HG02981 (cell line): ENCODE results near the gene TUBA1A.
"Not testable (repeated sequence)": the region's sequence is repeated elsewhere in the genome, so short reads cannot be mapped to it uniquely, and the experiment has no call there.

Source experiments
- ATAC-seq: cut with Tn5 transposase; IDR thresholded peaks from one replicate; pipeline ENCODE4 v1.9.1; 2021; ENCODE audit warnings: mild to moderate bottlenecking, moderate library complexity; ENCODE audit not compliant: unreplicated experiment

Gene TUBA1A

GRCh38 chr12:49188916-49189367 lies at the start of gene TUBA1A:
Gene TUBA1A (minus strand): TSS chr12:49189080. CDS start chr12:49188979, 101 bp downstream.
- peak; percentile 93 for ATAC-seq

GRCh38 chr12:49236423-49236822 lies 47.5 kb upstream of the TUBA1A start:
- ATAC-seq, result no peak

GRCh38 chr12:49233842-49234526 lies 45.1 kb upstream of the TUBA1A start:
- ATAC-seq, result no peak

- ATAC-seq, result no peak
Observed at GRCh38 chr12:49232940-49233841, 44.3 kb upstream of the TUBA1A start.

GRCh38 chr12:49231878-49232655 lies 43.2 kb upstream of the TUBA1A start:
- no peak for ATAC-seq

GRCh38 chr12:49230805-49231194 lies 41.9 kb upstream of the TUBA1A start:
- no peak for ATAC-seq

- ATAC-seq, result no peak
Observed at GRCh38 chr12:49230176-49230804, 41.4 kb upstream of the TUBA1A start.

- ATAC-seq, result no peak
Observed at GRCh38 chr12:49228653-49229052, 39.8 kb upstream of the TUBA1A start.

- no peak for ATAC-seq
Observed at GRCh38 chr12:49227713-49228112, 38.8 kb upstream of the TUBA1A start.

- no peak for ATAC-seq
Observed at GRCh38 chr12:49225576-49226166, 36.8 kb upstream of the TUBA1A start.

GRCh38 chr12:49223590-49224369 lies 34.9 kb upstream of the TUBA1A start:
- no peak for ATAC-seq

GRCh38 chr12:49223122-49223521 lies 34.2 kb upstream of the TUBA1A start:
- ATAC-seq, result no peak

GRCh38 chr12:49220972-49221371 lies 32.1 kb upstream of the TUBA1A start:
- ATAC-seq, result no peak

GRCh38 chr12:49219417-49220026 lies 30.6 kb upstream of the TUBA1A start:
- no peak for ATAC-seq

- ATAC-seq, result no peak
Observed at GRCh38 chr12:49212572-49212971, 23.7 kb upstream of the TUBA1A start.

GRCh38 chr12:49210703-49211102 lies 21.8 kb upstream of the TUBA1A start:
- not testable (repeated sequence) for ATAC-seq

- no peak for ATAC-seq
Observed at GRCh38 chr12:49208676-49209075, 19.8 kb upstream of the TUBA1A start.

GRCh38 chr12:49208146-49208545 lies 19.3 kb upstream of the TUBA1A start:
- ATAC-seq, result no peak

- ATAC-seq, result no peak
Observed at GRCh38 chr12:49206389-49206788, 17.5 kb upstream of the TUBA1A start.
